ENCODE measurements around the gene ABCC8. TPM values are rescaled to one million over a fixed set of nuclear protein-coding genes. Genes with fewer than 3 reads are reported as not detected.
"Not testable (repeated sequence)": the region's sequence is repeated elsewhere in the genome, so short reads cannot be mapped to it uniquely, and the experiment has no call there.

Gene ABCC8
- total RNA-seq, 2 donors from 2014 or later = not detected

DNA sequence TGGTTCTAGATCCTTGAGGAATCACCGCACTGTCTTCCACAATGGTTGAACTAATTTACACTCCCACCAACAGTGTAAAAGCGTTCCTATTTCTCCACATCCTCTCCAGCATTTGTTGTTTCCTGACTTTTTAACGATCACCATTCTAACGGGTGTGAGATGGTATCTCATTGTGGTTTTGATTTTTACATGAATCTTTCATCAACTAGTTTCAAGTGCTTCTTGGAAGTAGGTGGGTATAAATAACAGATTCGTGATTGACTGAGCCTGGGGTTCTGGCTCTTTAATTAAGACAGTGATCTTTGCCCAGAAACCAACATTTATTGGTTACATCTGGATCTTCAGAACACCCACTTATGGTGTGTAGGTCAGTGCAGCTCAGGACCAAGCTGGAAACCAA is 50.4 kb downstream of the ABCC8 start:
- not testable (repeated sequence) for H3K4me3 Mint-ChIP-seq; ATAC-seq (replicated peaks in 1 of 2)

DNA sequence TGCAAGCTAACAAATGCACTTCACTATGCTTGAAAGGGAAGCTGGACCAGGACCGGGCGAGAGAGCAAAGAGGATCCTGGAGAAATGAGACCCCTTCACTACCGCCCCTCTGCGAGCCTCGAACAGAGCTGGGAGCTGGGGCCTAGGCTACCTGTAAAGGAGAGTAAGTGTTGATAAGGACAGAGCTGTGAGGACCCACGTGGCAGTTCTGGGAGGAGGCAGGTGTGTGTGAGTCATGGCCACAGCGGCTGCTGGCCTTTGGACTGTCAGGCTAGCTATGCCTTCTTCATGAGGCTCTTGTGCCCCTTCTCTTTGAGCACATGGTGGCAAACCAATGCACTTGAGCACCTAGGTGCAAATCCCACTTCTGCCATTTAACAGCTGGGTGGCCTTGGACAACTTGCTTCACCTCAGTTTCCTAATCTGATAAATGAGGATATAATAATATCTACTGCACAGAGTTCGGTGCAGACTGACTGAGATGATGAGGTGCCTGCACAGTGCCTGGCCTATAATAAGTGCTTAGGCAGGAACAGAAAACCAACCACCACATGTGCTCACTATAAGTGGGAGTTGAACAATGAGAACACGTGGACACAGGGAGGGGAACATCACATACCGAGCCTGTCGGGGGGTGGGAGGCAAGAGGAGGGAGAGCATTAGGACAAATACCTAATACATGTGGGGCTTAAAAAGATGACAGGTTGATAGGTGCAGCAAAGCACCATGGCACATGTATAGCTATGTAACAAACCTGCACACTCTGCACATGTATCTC is 52.9 kb downstream of the ABCC8 start:
- Mint-ChIP-seq H3K27ac (no peak overlapping the region), H3K27me3 (ENCODE audit: low read depth) (peaks cover 28% of the 10 kb centered on the region), H3K4me1 (ENCODE audit: low read depth) (no peaks in the 10 kb centered on the region), H3K9me3 (no peaks in the 10 kb centered on the region), H3K36me3 (ENCODE audit: insufficient read depth in 2 of 2) (no peaks in the 10 kb centered on the region), H3K4me3 (no peak overlapping the region)
- DNase-seq (no peak), ATAC-seq (replicated peaks in 1 of 2) (no peak)

More for the DNA sequence above, 50.4 kb downstream of the ABCC8 start:
- H3K27me3 Mint-ChIP-seq (ENCODE audit: low read depth) = peaks cover 20% of the 10 kb centered on the region
- not testable (repeated sequence) for H3K27ac Mint-ChIP-seq; DNase-seq; H3K36me3 Mint-ChIP-seq (ENCODE audit: insufficient read depth in 2 of 2); H3K9me3 Mint-ChIP-seq; H3K4me1 Mint-ChIP-seq (ENCODE audit: low read depth)

DNA sequence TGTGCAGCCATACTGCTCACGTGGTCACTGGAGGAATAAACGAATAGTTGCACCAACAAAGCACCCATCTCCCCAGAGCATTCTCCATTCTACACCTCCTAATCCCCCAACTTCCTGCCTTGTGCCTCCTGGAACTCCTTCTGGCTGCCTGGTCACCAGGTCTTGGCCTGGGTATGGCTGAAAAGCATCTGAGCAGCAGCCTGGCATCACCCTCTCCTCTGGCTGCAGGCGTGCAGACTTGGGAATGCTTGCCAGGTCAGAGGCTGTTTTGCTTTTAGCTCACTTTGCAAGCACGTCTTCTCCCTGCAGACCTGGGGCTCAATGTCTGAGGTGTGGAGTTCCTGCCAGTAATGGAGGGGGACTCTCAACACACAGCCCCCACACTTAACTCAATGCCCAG is 54.9 kb downstream of the ABCC8 start:
- Mint-ChIP-seq H3K4me3 (no peak overlapping the region), H3K4me1 (ENCODE audit: low read depth) (no peaks in the 10 kb centered on the region), H3K9me3 (no peaks in the 10 kb centered on the region), H3K27ac (no peak overlapping the region), H3K36me3 (ENCODE audit: insufficient read depth in 2 of 2) (no peaks in the 10 kb centered on the region), H3K27me3 (ENCODE audit: low read depth) (peaks cover 26% of the 10 kb centered on the region)
- ATAC-seq (replicated peaks in 1 of 2) (no peak), DNase-seq (no peak)

DNA sequence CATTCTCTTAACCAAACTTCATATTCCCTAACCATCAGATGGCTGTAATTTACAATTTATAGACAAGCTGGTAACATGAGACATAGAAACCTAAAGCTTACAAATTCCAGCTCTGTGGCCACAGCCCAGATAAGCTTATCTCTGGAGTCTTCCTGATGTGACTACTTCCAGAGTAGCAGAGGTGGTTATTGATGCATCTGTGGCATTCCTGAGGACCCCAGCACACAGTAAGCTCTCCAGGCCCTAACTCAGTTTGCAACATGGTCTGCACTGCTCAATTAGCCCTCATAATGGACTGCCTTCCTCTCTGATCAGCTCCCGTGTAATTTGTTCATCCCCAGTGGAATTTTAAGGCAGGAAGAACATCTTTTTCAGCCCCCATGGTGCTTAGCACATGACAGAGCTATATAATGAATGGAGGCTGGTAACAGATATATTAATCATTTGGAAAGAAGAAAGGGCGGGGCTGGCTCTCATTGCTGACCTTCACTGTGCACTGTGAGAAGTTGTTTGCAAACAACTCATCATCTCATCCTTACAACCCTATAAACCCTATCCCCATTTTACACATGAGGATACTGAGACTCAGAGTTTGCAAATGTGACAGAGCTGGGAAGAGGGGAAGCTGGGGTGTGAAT is 58.1 kb downstream of the ABCC8 start:
- H3K27me3 Mint-ChIP-seq (ENCODE audit: low read depth) = peaks cover 50% of the 10 kb centered on the region

DNA sequence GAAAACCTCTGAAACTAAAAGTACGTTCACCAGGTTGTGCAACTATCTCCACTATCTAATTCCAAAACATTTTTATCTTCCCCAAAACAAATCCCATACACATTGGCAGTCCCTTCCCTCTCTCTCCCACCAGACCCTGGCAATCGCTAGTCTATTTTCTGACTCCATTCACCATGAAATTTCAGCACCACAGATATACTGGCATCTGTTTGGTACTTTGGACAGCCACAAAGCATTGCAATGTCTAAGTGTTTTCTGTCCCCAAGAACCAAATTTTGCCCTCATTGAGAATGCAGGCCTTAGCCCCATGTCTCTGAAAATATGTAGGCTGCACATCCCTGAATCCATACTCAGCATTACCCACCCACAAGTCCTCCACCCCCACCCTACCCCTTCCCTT is 60.2 kb downstream of the ABCC8 start:
- Mint-ChIP-seq H3K36me3 (ENCODE audit: insufficient read depth in 2 of 2) (no peaks in the 10 kb centered on the region), H3K4me3 (no peak overlapping the region)

More for the DNA sequence above, 58.1 kb downstream of the ABCC8 start:
- no peaks in the 10 kb centered on the region for H3K4me1 Mint-ChIP-seq (ENCODE audit: low read depth)
- no peaks in the 10 kb centered on the region for H3K9me3 Mint-ChIP-seq
- no peak for DNase-seq
- H3K4me3 Mint-ChIP-seq = no peak overlapping the region
- no peak overlapping the region for H3K27ac Mint-ChIP-seq
- H3K36me3 Mint-ChIP-seq (ENCODE audit: insufficient read depth in 2 of 2) = no peaks in the 10 kb centered on the region
- no peak for ATAC-seq (replicated peaks in 1 of 2)

DNA sequence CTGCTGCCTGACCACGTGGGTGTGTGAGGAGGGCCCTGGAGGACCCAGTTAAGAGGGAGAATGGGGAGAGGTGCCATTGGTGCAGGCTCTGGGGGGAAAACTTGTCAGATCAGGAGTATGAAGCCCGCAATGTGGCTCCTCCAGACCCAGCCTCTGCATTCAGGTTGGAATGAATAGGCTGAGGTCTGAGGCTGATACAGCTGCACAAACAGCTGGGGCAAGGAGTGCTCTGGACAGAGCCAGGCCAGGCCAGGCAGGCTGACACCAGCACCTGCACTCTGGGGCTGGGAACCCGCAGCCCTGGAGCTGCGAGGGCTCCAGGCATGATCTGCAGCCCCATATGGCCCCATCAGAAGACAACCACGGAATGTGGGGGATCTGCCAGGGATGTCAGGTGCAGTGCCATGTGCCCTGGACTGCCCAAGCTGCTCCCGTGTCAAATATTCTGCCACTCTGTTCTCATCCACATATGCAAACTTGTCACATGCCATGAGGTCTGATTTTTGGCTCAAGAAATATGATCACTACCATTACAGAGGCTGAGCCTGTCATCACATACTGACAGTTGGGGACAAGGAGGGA is 61.0 kb downstream of the ABCC8 start:
- Mint-ChIP-seq H3K27me3 (ENCODE audit: low read depth) (peaks cover 53% of the 10 kb centered on the region), H3K36me3 (ENCODE audit: insufficient read depth in 2 of 2) (no peaks in the 10 kb centered on the region), H3K27ac (no peak overlapping the region), H3K9me3 (no peaks in the 10 kb centered on the region), H3K4me1 (ENCODE audit: low read depth) (no peaks in the 10 kb centered on the region), H3K4me3 (no peak overlapping the region)
- ATAC-seq (replicated peaks in 1 of 2) = no peak
- no peak for DNase-seq

More for the DNA sequence above, 60.2 kb downstream of the ABCC8 start:
- peaks cover 46% of the 10 kb centered on the region for H3K27me3 Mint-ChIP-seq (ENCODE audit: low read depth)
- H3K9me3 Mint-ChIP-seq = no peaks in the 10 kb centered on the region
- H3K27ac Mint-ChIP-seq = no peak overlapping the region
- ATAC-seq (replicated peaks in 1 of 2) (no peak), DNase-seq (no peak)
- no peaks in the 10 kb centered on the region for H3K4me1 Mint-ChIP-seq (ENCODE audit: low read depth)

DNA sequence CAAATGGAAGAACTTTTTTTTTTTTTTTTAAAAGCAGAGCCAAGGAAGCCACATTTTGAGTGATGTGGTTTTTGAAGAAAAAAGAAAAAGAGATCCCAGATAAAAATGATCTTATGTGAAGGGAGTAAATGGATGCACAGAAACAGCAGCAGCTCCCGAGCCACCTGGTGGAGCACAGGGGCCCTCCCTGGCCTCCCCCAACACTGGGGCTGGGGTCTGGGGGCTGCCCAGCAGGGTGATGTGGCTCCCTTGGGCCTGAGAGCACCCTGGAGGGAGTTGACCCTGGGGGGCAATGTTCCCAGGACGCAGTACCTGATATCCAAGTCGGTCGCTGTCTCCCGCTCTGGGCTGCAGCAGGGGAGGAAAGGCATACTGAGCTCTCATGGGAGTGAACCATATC is 61.7 kb downstream of the ABCC8 start:
- Mint-ChIP-seq H3K27me3 (ENCODE audit: low read depth) (peaks cover 53% of the 10 kb centered on the region), H3K4me3 (no peak overlapping the region), H3K27ac (no peak overlapping the region), H3K36me3 (ENCODE audit: insufficient read depth in 2 of 2) (no peaks in the 10 kb centered on the region), H3K9me3 (no peaks in the 10 kb centered on the region), H3K4me1 (ENCODE audit: low read depth) (no peaks in the 10 kb centered on the region)
- ATAC-seq (replicated peaks in 1 of 2) = no peak
- no peak for DNase-seq

DNA sequence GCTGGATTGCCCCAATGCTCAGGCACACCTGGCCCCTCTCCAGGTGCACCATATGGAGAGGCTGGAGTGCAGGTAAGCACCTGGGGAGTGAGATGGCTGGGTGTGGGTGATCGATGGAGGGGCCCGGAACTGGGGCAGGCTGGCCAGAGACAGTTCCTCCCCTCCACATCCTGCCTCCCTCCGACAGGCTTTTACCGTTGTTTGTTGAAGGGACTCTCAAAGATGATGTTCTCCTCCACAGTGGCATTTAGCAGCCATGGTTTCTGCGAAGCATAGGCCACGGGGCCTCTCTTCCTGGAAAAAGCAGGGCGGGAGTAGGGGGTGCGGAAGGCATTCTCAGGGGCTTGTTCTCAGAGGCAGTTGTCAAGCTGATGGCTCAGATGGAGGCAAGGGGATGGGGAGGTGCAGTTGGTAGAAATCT is 62.3 kb downstream of the ABCC8 start:
- no peak for DNase-seq
- Mint-ChIP-seq H3K4me1 (ENCODE audit: low read depth) (no peaks in the 10 kb centered on the region), H3K27ac (no peak overlapping the region), H3K9me3 (no peaks in the 10 kb centered on the region), H3K36me3 (ENCODE audit: insufficient read depth in 2 of 2) (no peaks in the 10 kb centered on the region), H3K27me3 (ENCODE audit: low read depth) (peaks cover 48% of the 10 kb centered on the region), H3K4me3 (no peak overlapping the region)
- ATAC-seq (replicated peaks in 1 of 2) = no peak

DNA sequence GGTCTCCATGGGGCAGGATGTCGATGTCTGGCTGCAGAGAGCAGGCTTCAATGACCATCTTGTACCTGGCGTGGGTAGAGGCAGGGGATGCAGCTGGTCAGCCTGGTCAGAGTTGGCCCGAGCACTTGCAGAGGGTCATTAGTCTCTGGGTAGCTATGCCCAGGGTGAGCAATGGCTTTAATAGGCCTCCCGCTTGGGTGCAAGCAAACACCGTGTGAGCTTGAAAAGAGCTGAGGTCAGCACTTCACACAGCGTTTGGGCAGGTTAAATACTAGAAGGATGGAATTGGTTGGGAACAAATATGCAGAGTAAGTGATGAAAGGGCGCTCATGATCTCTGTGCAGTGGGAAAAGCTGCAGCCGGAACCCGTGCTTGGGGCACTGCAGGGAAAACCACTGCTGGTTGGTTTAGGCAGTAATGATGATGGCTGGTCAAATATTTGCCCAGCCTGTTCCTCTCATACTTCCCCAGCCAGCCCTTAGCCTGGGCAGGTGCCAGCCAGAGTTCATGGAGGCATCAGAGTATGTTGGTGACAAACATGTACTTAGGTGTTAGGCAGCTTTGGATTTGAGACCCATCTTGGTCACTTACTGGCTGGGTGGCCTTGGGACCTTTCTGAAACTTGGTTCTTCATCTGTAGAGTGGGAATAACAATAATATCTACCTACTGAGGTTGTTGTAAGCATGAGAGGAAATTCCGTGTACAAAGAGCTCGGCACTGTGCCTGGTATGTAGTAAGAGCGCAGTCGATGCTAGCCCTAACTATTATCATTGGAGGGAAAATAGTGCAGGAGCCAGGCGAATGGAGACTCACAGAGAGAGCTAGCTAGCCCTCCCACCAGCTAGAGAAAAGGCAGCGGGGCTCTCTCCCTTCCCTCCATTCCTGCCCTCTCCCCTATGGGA is 63.0 kb downstream of the ABCC8 start:
- Mint-ChIP-seq H3K4me1 (ENCODE audit: low read depth) (no peaks in the 10 kb centered on the region), H3K36me3 (ENCODE audit: insufficient read depth in 2 of 2) (no peaks in the 10 kb centered on the region), H3K4me3 (no peak overlapping the region), H3K27ac (no peak overlapping the region), H3K9me3 (no peaks in the 10 kb centered on the region), H3K27me3 (ENCODE audit: low read depth) (peaks cover 45% of the 10 kb centered on the region)
- DNase-seq (no peak), ATAC-seq (replicated peaks in 1 of 2) (no peak)

DNA sequence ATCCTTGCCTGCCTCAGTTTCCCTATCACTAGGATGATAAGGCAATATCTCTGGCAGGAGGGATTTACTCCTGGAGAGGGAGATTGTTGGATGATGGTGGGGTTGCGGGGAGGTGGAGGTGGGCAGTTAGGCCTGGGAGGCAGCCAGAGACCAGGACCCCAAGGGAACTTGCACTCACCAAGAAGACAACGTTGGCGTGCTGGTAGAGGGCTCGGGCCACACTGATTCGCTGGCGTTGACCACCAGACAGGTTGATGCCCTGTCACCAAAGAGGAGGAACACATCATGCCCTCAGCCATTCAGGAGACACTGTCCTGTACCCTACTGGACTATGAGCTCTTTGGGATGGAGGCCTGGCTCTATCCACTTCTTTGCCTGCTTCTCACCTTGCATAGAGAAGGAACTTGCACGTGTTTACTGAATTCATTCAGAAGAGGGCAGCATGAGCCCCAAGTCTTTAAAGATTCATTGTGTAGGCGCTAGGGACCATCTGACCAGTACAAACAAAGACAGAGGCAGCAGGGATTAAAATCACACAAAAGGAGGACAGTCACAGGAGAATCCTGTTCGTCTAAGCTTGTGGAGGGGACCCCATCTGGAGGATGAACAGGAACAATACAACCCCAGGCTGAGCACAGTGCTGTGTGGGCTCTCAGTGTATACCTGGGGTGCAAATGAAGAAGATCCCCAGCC is 64.0 kb downstream of the ABCC8 start:
- Mint-ChIP-seq H3K36me3 (ENCODE audit: insufficient read depth in 2 of 2) (no peaks in the 10 kb centered on the region), H3K4me1 (ENCODE audit: low read depth) (no peaks in the 10 kb centered on the region)

DNA sequence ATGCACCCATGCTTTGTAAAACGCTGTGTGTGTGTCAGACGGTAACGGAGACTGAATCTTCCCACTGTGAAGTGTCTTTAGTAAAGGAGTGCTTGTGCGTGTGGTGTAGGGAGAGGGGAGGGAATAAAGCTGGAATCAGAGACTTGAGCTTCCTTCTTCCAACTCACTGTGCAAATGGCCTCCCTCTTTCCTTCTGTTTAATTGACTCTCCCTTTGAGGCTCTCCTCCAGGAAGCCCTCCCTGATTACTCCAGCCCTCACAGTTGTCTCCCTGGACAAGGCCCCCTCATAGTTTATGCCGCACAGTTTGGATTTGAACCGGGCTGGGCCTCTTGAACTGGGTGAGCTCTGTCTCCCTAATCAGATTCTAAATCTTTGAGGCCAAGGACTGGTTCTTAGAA is 65.2 kb downstream of the ABCC8 start:
- no peak for ATAC-seq (replicated peaks in 1 of 2)

More for the DNA sequence above, 64.0 kb downstream of the ABCC8 start:
- Mint-ChIP-seq H3K27me3 (ENCODE audit: low read depth) (peaks cover 38% of the 10 kb centered on the region), H3K9me3 (no peaks in the 10 kb centered on the region), H3K27ac (no peak overlapping the region), H3K4me3 (no peak overlapping the region)
- ATAC-seq (replicated peaks in 1 of 2) = no peak
- DNase-seq = no peak

DNA sequence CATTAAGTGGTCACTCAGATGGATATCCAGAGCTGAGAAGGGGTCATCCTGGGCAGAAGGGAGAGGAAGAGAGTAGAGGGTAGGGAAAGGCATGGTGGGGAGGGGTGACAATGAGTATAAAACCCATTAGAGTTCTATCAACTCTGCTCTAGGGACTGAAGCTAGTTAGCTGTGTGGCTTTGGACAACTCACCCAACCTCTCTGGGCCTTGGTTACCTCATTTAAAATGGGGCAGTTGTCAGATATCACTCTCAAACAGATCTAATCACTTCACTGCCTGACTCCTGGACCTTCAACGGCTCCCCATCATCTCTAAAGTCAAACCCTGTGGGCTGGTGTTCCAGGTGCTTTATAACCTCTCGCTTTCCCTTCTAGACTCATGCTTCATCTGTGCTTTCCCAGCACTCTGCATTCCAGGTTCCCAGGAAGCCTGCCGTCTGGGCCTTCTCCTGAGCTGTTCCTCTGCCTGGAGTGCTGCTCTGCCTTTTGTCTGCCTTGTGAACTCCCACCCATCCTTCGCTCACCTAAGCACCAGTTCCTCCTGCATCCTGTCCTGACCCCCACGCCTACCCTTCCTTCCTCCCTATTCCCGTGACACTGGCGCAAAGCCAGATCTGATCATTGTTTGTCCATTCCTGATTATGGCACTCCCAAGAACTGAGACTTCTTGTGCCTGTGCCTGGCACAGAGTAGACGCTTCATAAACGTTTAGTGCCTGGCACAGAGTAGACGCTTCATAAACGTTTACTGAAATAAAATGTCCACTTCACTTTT is 65.9 kb downstream of the ABCC8 start:
- no peaks in the 10 kb centered on the region for H3K4me1 Mint-ChIP-seq (ENCODE audit: low read depth)
- no peaks in the 10 kb centered on the region for H3K36me3 Mint-ChIP-seq (ENCODE audit: insufficient read depth in 2 of 2)
- no peak overlapping the region for H3K4me3 Mint-ChIP-seq
- DNase-seq (no peak), ATAC-seq (replicated peaks in 1 of 2) (no peak)
- no peak overlapping the region for H3K27ac Mint-ChIP-seq
- H3K27me3 Mint-ChIP-seq (ENCODE audit: low read depth) = peaks cover 30% of the 10 kb centered on the region
- no peaks in the 10 kb centered on the region for H3K9me3 Mint-ChIP-seq

More for the DNA sequence above, 65.2 kb downstream of the ABCC8 start:
- H3K4me1 Mint-ChIP-seq (ENCODE audit: low read depth) = no peaks in the 10 kb centered on the region
- H3K27me3 Mint-ChIP-seq (ENCODE audit: low read depth) = peaks cover 35% of the 10 kb centered on the region
- DNase-seq = no peak
- no peaks in the 10 kb centered on the region for H3K36me3 Mint-ChIP-seq (ENCODE audit: insufficient read depth in 2 of 2)
- H3K27ac Mint-ChIP-seq = no peak overlapping the region
- no peaks in the 10 kb centered on the region for H3K9me3 Mint-ChIP-seq
- H3K4me3 Mint-ChIP-seq = no peak overlapping the region

Data from activated T-cell treated with anti-CD3 and anti-CD28 coated beads, Interleukin-2, amount 50 U/mL, for 72 hours (primary cell).